Gastrocnemius medialis (tissue), 4 donors: Measurements from ENCODE around the gene SEC16A. TPM values are rescaled to one million over a fixed set of nuclear protein-coding genes. Genes with fewer than 3 reads are reported as not detected.

ENCODE experiments used
- ATAC-seq, 2 donors: fragments of 150-250 bp; one replicate each; pipeline ENCODE4 v1.9.1; 2016
- DNase-seq, 2 donors: peaks; one replicate each; pipeline ENCODE4 v3.0.0-alpha.2; 2019
- H3K27ac ChIP-seq, 4 donors: fragments of 200-600 bp; sonication (generic); 1 replicate in 1 of 4; 2 replicates in 3 of 4; pipeline ENCODE4 v1.5.1; 2016 to 2018; ENCODE audit warnings: mild to moderate bottlenecking in 2 of 4, moderate library complexity in 1 of 4
- H3K27me3 ChIP-seq, 3 donors: fragments of 200-600 bp; sonication (generic) in 2 of 3; 1 replicate in 1 of 3; 2 replicates in 2 of 3; pipeline versions ENCODE4 v1.5.1 to v1.6.0; 2016 to 2019; ENCODE audit warnings: mild to moderate bottlenecking in 1 of 3, moderate library complexity in 1 of 3
- H3K36me3 ChIP-seq, 2 donors: fragments of 200-600 bp; sonication (generic) in 1 of 2; one replicate each; pipeline ENCODE4 v1.5.1; 2017 to 2018
- H3K4me1 ChIP-seq, 2 donors: fragments of 200-600 bp; sonication (generic) in 1 of 2; one replicate each; pipeline ENCODE4 v1.5.1; 2016 to 2017; ENCODE audit warnings: mild to moderate bottlenecking in 2 of 2
- H3K4me3 ChIP-seq, 4 donors: fragments of 200-600 bp; sonication (generic) in 3 of 4; 1 replicate in 1 of 4; 2 replicates in 3 of 4; pipeline ENCODE4 v1.5.1; 2016 to 2019; ENCODE audit warnings: mild to moderate bottlenecking in 2 of 4
- H3K9me3 ChIP-seq, 3 donors: fragments of 200-600 bp; sonication (generic) in 2 of 3; 1 replicate in 1 of 3; 2 replicates in 2 of 3; pipeline ENCODE4 v1.5.1; 2016 to 2019
- CTCF ChIP-seq, 5 experiments: fragments of 450-650 bp in 3 of 5; fragments of 200-600 bp in 2 of 5; sonication (generic) in 2 of 5; IDR thresholded peaks in 4 of 5; conservative IDR thresholded peaks in 1 of 5; 1 replicate in 4 of 5; 2 replicates in 1 of 5; pipeline ENCODE4 v1.5.1; 2016 to 2019; ENCODE audit warnings: antibody characterized with exemption in 5 of 5, mild to moderate bottlenecking in 3 of 5, moderate library complexity in 3 of 5
- POLR2A ChIP-seq, 2 donors: fragments of 450-650 bp; IDR thresholded peaks; one replicate each; pipeline ENCODE4 v1.6.1; 2017; ENCODE audit warnings: antibody characterized with exemption in 2 of 2, mild to moderate bottlenecking in 2 of 2, moderate library complexity in 2 of 2
- in situ Hi-C, 4 donors: fragments of 200-750 bp; cut with MboI; loops; one replicate each; pipeline versions ENCODE4 v1.15.0 to v1.8.0; 2017; ENCODE audit warnings: low sequenced_read_pairs in 4 of 4
- intact Hi-C: fragments of 100-400 bp; cut with DNase I; formaldehyde crosslinking; loops from one replicate; pipeline ENCODE4 v1.15.1; 2023; ENCODE audit warnings: low total_unique reads
- total RNA-seq, 4 donors: library from RNA; depleted of rRNA; stranded (reverse); fragments of >200 nt; gene quantifications; one replicate each; pipeline versions ENCODE4 v1.1.0 to v1.2.3, GENCODE V29; 2016

The SEC16A gene
- total RNA-seq, 4 donors from 2014 or later: 23.9 to 50.4 (median 46.6) TPM

DNA sequence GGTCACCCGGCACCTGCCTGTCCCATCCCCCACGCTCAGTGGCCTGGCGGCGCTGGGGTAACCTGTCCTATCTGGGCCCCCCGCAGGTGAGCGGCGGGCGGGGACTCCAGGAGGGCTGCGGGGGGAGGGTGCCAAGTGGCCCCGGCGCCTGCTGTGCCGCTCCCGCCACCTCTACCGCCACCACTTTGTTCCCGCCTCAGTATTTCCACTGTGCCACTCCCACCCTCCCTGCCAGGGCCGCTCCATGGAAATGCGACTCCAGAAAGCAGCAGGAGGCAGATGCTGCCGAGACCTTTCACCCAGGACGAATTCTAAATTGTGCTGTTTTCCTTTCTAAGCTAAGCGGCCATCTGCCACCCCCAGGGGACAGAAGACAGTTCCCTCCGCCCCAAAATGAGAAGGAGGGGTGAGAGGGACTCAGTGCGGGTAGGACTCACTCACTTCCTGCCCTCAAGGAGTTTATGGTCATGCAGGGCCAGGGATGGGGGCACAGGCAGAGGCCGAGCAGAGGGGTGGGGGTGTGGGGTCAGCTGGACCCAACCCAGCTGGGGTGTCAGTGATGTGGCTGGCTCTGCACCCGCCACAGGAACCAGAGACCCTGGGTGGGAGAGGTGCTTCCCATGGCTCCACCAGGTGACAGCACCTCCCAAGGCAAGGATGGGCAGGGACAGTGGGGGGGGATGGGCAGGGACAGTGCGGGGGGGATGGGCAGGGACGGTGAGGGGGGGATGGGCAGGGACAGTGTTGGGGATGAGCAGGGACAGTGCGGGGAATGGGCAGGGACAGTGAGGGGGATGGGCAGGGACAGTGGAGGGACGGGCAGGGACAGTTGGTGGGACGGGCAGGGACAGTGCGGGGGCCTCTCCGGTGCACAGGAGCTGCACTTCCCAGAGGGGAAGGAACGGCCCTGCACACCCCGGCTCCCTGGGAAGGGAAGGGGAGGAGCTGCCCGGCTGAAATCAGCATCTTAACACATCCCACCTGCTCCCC, 45.2 kb upstream of the SEC16A start:
- no peaks in the 10 kb centered on the region for H3K36me3 ChIP-seq
- no peak overlapping the region for H3K4me3 ChIP-seq
- ATAC-seq (no peak), DNase-seq (no peak)
- intact Hi-C loops (loop anchor here (5.0 to 10.0 kb wide), 2 partner anchors 41 to 107 kb away; no protein-coding TSS in a partner anchor), in situ Hi-C loops (no loop called here)
- TF ChIP-seq POLR2A (IDR thresholded peaks at IDR 0.05) (no peak), CTCF (IDR thresholded peaks at IDR 0.05 in 4 of 5, conservative IDR thresholded peaks at IDR 0.05 in 1 of 5) (no peak)
- H3K4me1 ChIP-seq: peaks cover 48 to 68% of the 10 kb centered on the region in 2 donors
- H3K27ac ChIP-seq: peak overlapping the region; percentile 51 to 75 (median 58)
- H3K9me3 ChIP-seq: no peaks in the 10 kb centered on the region
- no peaks in the 10 kb centered on the region for H3K27me3 ChIP-seq

GRCh38 chr9:136527131-136527530, 44.3 kb upstream of the SEC16A start:
- peaks cover 48 to 63% of the 10 kb centered on the region in 2 donors for H3K4me1 ChIP-seq
- TF ChIP-seq POLR2A (IDR thresholded peaks at IDR 0.05) (no peak), CTCF (IDR thresholded peaks at IDR 0.05 in 4 of 5, conservative IDR thresholded peaks at IDR 0.05 in 1 of 5) (no peak)
- intact Hi-C loops (loop anchor here (5.0 to 10.0 kb wide), 2 partner anchors 40 to 108 kb away; no protein-coding TSS in a partner anchor), in situ Hi-C loops (no loop called here)
- ATAC-seq (no peak), DNase-seq (no peak)
- peak overlapping the region; percentile 51 to 75 (median 58) for H3K27ac ChIP-seq
- H3K9me3 ChIP-seq: no peaks in the 10 kb centered on the region
- no peaks in the 10 kb centered on the region for H3K27me3 ChIP-seq
- H3K4me3 ChIP-seq: no peak overlapping the region
- no peaks in the 10 kb centered on the region for H3K36me3 ChIP-seq

GRCh38 chr9:136526625-136527066, 43.8 kb upstream of the SEC16A start:
- peaks cover 48 to 63% of the 10 kb centered on the region in 2 donors for H3K4me1 ChIP-seq
- DNase-seq (peak in 1 of 2 donors; percentile 45), ATAC-seq (peak; percentile 56 to 58)
- no peaks in the 10 kb centered on the region for H3K36me3 ChIP-seq
- intact Hi-C loops: loop anchor here (1.0 to 10.0 kb wide), 3 partner anchors 20 to 108 kb away; partner anchors contain the start of gene NOTCH1
- TF ChIP-seq POLR2A (IDR thresholded peaks at IDR 0.05): no peak
- TF ChIP-seq CTCF (IDR thresholded peaks at IDR 0.05 in 4 of 5, conservative IDR thresholded peaks at IDR 0.05 in 1 of 5): no peak
- H3K4me3 ChIP-seq: peak overlapping the region in 2 of 4 donors; percentile 6 to 18
- no peaks in the 10 kb centered on the region for H3K27me3 ChIP-seq
- H3K27ac ChIP-seq: peak overlapping the region; percentile 51 to 75 (median 58)
- no peaks in the 10 kb centered on the region for H3K9me3 ChIP-seq
- in situ Hi-C loops: no loop called here

- H3K36me3 ChIP-seq: no peaks in the 10 kb centered on the region
- in situ Hi-C loops: no loop called here
- ATAC-seq (peak; percentile 34 to 60), DNase-seq (peak in 1 of 2 donors; percentile 65)
- no peaks in the 10 kb centered on the region for H3K27me3 ChIP-seq
- peak overlapping the region in 3 of 4 donors; percentile 6 to 30 (median 18) for H3K4me3 ChIP-seq
- no peaks in the 10 kb centered on the region for H3K9me3 ChIP-seq
- intact Hi-C loops: loop anchor here (1.0 to 10.0 kb wide), 3 partner anchors 20 to 109 kb away; partner anchors contain the start of gene NOTCH1
- TF ChIP-seq POLR2A (IDR thresholded peaks at IDR 0.05) (no peak), CTCF (IDR thresholded peaks at IDR 0.05 in 4 of 5, conservative IDR thresholded peaks at IDR 0.05 in 1 of 5) (no peak)
- H3K4me1 ChIP-seq: peaks cover 46 to 63% of the 10 kb centered on the region in 2 donors
- peak overlapping the region; percentile 52 to 75 (median 62) for H3K27ac ChIP-seq
Measured at GRCh38 chr9:136525841-136526499, 43.1 kb upstream of the SEC16A start.
